ENCODE data around the gene CYP46A1.
"Not testable (repeated sequence)": the region's sequence is repeated elsewhere in the genome, so short reads cannot be mapped to it uniquely, and the experiment has no call there.

The CYP46A1 gene

GRCh38 chr14:99683619-99684409, at the start of gene CYP46A1:
Gene CYP46A1, plus strand, starts transcription at chr14:99684298. Its CDS starts 120 bp downstream, at chr14:99684418.
- peak; percentile 98 for DNase-seq

- peak; percentile 54 for DNase-seq
Observed at GRCh38 chr14:99634443-99634842, 49.7 kb upstream of the CYP46A1 start.

GRCh38 chr14:99635116-99635515, 49.0 kb upstream of the CYP46A1 start:
- no peak for DNase-seq

GRCh38 chr14:99636487-99636886, 47.6 kb upstream of the CYP46A1 start:
- no peak for DNase-seq

GRCh38 chr14:99637624-99638023, 46.5 kb upstream of the CYP46A1 start:
- DNase-seq: no peak

- not testable (repeated sequence) for DNase-seq
Observed at GRCh38 chr14:99642771-99643170, 41.3 kb upstream of the CYP46A1 start.

GRCh38 chr14:99643343-99643742, 40.8 kb upstream of the CYP46A1 start:
- DNase-seq: no peak

- DNase-seq: no peak
Observed at GRCh38 chr14:99644035-99644587, 40.0 kb upstream of the CYP46A1 start.

- DNase-seq: peak; percentile 59
Observed at GRCh38 chr14:99644723-99645544, 39.2 kb upstream of the CYP46A1 start, which contains the start of gene HHIPL1. Gene HHIPL1, plus strand, starts transcription at chr14:99645129. Its CDS starts 79 bp downstream, at chr14:99645208.

GRCh38 chr14:99645545-99646505, 38.3 kb upstream of the CYP46A1 start:
- DNase-seq: no peak

- no peak for DNase-seq
Observed at GRCh38 chr14:99647411-99647810, 36.7 kb upstream of the CYP46A1 start.

- DNase-seq: no peak
Observed at GRCh38 chr14:99648027-99648784, 35.9 kb upstream of the CYP46A1 start.

GRCh38 chr14:99649219-99649618, 34.9 kb upstream of the CYP46A1 start:
- DNase-seq: no peak

- no peak for DNase-seq
Observed at GRCh38 chr14:99649643-99650042, 34.5 kb upstream of the CYP46A1 start.

GRCh38 chr14:99650189-99650588, 33.9 kb upstream of the CYP46A1 start:
- no peak for DNase-seq

GRCh38 chr14:99651953-99652746, 31.9 kb upstream of the CYP46A1 start:
- no peak for DNase-seq

- DNase-seq: peak; percentile 42
Observed at GRCh38 chr14:99654235-99654985, 29.7 kb upstream of the CYP46A1 start.

- DNase-seq: no peak
Observed at GRCh38 chr14:99655521-99655920, 28.6 kb upstream of the CYP46A1 start.

- DNase-seq: no peak
Observed at GRCh38 chr14:99656171-99656570, 27.9 kb upstream of the CYP46A1 start.

GRCh38 chr14:99657645-99658155, 26.4 kb upstream of the CYP46A1 start:
- no peak for DNase-seq
